HepG2 (cell line): ENCODE measurements around the gene PMIS2. TPM values are rescaled to one million over a fixed set of nuclear protein-coding genes. Genes with fewer than 3 reads are reported as not detected.

Experiments
- CHCHD3 ChIP-seq: sonication (generic); formaldehyde crosslinking; IDR thresholded peaks from 2 replicates; pipeline ENCODE4 v1.8.0; 2022; ENCODE audit warnings: mild to moderate bottlenecking, missing genetic modification reagents, moderate library complexity
- CREBL2 ChIP-seq: sonication (generic); formaldehyde crosslinking; IDR thresholded peaks from 2 replicates; pipeline ENCODE4 v1.8.1; 2023; ENCODE audit warnings: missing genetic modification reagents, mild to moderate bottlenecking, borderline replicate concordance
- CSRNP2 ChIP-seq: sonication (generic); formaldehyde crosslinking; conservative IDR thresholded peaks from 2 replicates; pipeline ENCODE4 v1.8.0; 2022; ENCODE audit warnings: low read depth, missing genetic modification reagents
- HIVEP1 ChIP-seq: sonication (generic); formaldehyde crosslinking; IDR thresholded peaks from 2 replicates; pipeline ENCODE4 v1.4.0; 2020; ENCODE audit warnings: mild to moderate bottlenecking, missing genetic modification reagents
- HOXA7 ChIP-seq: sonication (generic); formaldehyde crosslinking; IDR thresholded peaks from 2 replicates; pipeline ENCODE4 v1.8.1; 2022; ENCODE audit warnings: mild to moderate bottlenecking, missing genetic modification reagents, moderate library complexity
- IRF1 ChIP-seq: sonication (generic); formaldehyde crosslinking; IDR thresholded peaks from 2 replicates; pipeline ENCODE4 v1.4.0; 2020; ENCODE audit warnings: low read depth, mild to moderate bottlenecking, missing genetic modification reagents
- ISX ChIP-seq: sonication (generic); formaldehyde crosslinking; conservative IDR thresholded peaks from 2 replicates; pipeline ENCODE4 v1.5.0; 2020; ENCODE audit warnings: missing genetic modification reagents
- KLF9 ChIP-seq: IDR thresholded peaks from 2 replicates; pipeline ENCODE4 v1.6.1; 2016; ENCODE audit warnings: low read depth
- MEIS2 ChIP-seq: sonication (generic); formaldehyde crosslinking; IDR thresholded peaks from 2 replicates; pipeline ENCODE4 v1.9.0; 2021; ENCODE audit warnings: mild to moderate bottlenecking, missing genetic modification reagents
- MLXIP ChIP-seq: sonication (generic); formaldehyde crosslinking; IDR thresholded peaks from 2 replicates; pipeline ENCODE4 v1.9.0; 2021; ENCODE audit warnings: missing genetic modification reagents, borderline replicate concordance
- RAD51 ChIP-seq: fragments of 450-650 bp; IDR thresholded peaks from 2 replicates; pipeline ENCODE4 v1.6.1; 2016; ENCODE audit warnings: borderline replicate concordance
- RFXANK ChIP-seq: IDR thresholded peaks from 2 replicates; pipeline ENCODE4 v1.6.1; 2016
- RFXAP ChIP-seq: sonication (generic); formaldehyde crosslinking; IDR thresholded peaks from 2 replicates; pipeline ENCODE4 v1.4.0; 2020; ENCODE audit warnings: missing genetic modification reagents, borderline replicate concordance
- RXRB ChIP-seq: IDR thresholded peaks from 2 replicates; pipeline ENCODE4 v1.6.1; 2016; ENCODE audit warnings: borderline replicate concordance, missing genetic modification reagents, missing compliant biosample characterization
- SP4 ChIP-seq: sonication (generic); formaldehyde crosslinking; IDR thresholded peaks from 2 replicates; pipeline ENCODE4 v1.8.1; 2023; ENCODE audit warnings: mild to moderate bottlenecking, missing genetic modification reagents
- TEAD3 ChIP-seq: optimal IDR thresholded peaks from 2 replicates; pipeline ENCODE3; 2016; ENCODE audit warnings: borderline replicate concordance
- XRCC5 ChIP-seq: fragments of 200-400 bp; formaldehyde crosslinking; optimal IDR thresholded peaks from 2 replicates; pipeline ENCODE3; 2017; ENCODE audit warnings: mild to moderate bottlenecking, low read length
- ZGPAT ChIP-seq: IDR thresholded peaks from 2 replicates; pipeline ENCODE4 v1.6.1; 2016; ENCODE audit warnings: mild to moderate bottlenecking
- ZNF253 ChIP-seq: sonication (generic); formaldehyde crosslinking; IDR thresholded peaks from 2 replicates; pipeline ENCODE4 v1.8.0; 2022; ENCODE audit warnings: mild to moderate bottlenecking, missing genetic modification reagents, borderline replicate concordance
- ZNF350 ChIP-seq: sonication (generic); formaldehyde crosslinking; IDR thresholded peaks from 2 replicates; pipeline ENCODE4 v1.4.0; 2020; ENCODE audit warnings: mild to moderate bottlenecking, low read depth, missing genetic modification reagents, borderline replicate concordance
- ZNF660 ChIP-seq: sonication (generic); formaldehyde crosslinking; IDR thresholded peaks from 2 replicates; pipeline ENCODE4 v1.5.1; 2020; ENCODE audit warnings: mild to moderate bottlenecking, low read depth, missing genetic modification reagents, borderline replicate concordance
- ZSCAN12 ChIP-seq: sonication (generic); formaldehyde crosslinking; IDR thresholded peaks from 2 replicates; pipeline ENCODE4 v1.9.0; 2021; ENCODE audit warnings: mild to moderate bottlenecking, missing genetic modification reagents
- polyA plus RNA-seq, 8 experiments: library from polyadenylated mRNA; depleted of rRNA in 3 of 8; stranded (reverse) in 7 of 8; unstranded in 1 of 8; fragments of >200 nt; fragmentation: Illumina TruSeq in 4 of 8; extraction: Trizol in 4 of 8; gene quantifications; 2 replicates each; pipeline versions ENCODE4 v1.2.1 to v1.2.3, GENCODE V29; 2011 to 2016; ENCODE audit warnings: low read depth in 4 of 8, missing spikeins in 1 of 8, mixed read lengths in 1 of 8; ENCODE audit not compliant: insufficient read depth in 1 of 8
- total RNA-seq, 5 experiments: library from RNA; depleted of rRNA; stranded (reverse); fragments of >200 nt; fragmentation: Illumina TruSeq; extraction: Trizol; gene quantifications; 2 replicates each; pipeline ENCODE4 v1.2.3, GENCODE V29; 2016; ENCODE audit warnings: low read depth in 1 of 5

Gene PMIS2
- total and polyA plus RNA-seq, 2 of the 13 experiments (the other 11 are each of a cell fraction or from before 2014, with no cell fraction given): not detected

GRCh38 chr19:35569281-35569781 is 16.6 kb upstream of the PMIS2 start (continued):
- TF ChIP-seq MLXIP (CRISPR knock-in tag) (no peak), CHCHD3 (CRISPR knock-in tag) (no peak), ZNF660 (CRISPR knock-in tag) (no peak), KLF9 (CRISPR knock-in tag) (no peak), XRCC5 (peak; percentile 42), CSRNP2 (CRISPR knock-in tag) (no peak), HOXA7 (no peak), ZNF350 (CRISPR knock-in tag) (peak; percentile 36; the same call in 1 of the 2 replicates), IRF1 (CRISPR knock-in tag) (no peak), ZGPAT (CRISPR knock-in tag) (peak; percentile 38; the same call in 1 of the 2 replicates), SP4 (CRISPR knock-in tag) (0 out of 2 replicates have a peak, but pooled peaks have one; percentile 18), CREBL2 (CRISPR knock-in tag) (no peak), RXRB (CRISPR knock-in tag) (peak; percentile 89), MEIS2 (peak; percentile 61; the same call in 1 of the 2 replicates), HIVEP1 (no peak), ZSCAN12 (CRISPR knock-in tag) (no peak), ISX (no peak), TEAD3 (peak; percentile 56), RAD51 (no peak), RFXAP (CRISPR knock-in tag) (peak; percentile 47; the same call in 1 of the 2 replicates), RFXANK (CRISPR knock-in tag) (no peak), ZNF253 (CRISPR knock-in tag) (no peak)
